SH-SY5Y (cell line): ENCODE measurements around the gene GSG1L.

Source experiments
- GATA2 ChIP-seq: IDR thresholded peaks from 2 replicates; pipeline ENCODE4 v1.6.1; 2011; ENCODE audit warnings: mild to moderate bottlenecking, low read depth, low read length
- GATA3 ChIP-seq: IDR thresholded peaks from 2 replicates; pipeline ENCODE4 v1.6.1; 2011; ENCODE audit warnings: low read depth, mild to moderate bottlenecking, low read length, moderate library complexity

The GSG1L gene

GRCh38 chr16:27789595-27790241 lies 273.8 kb downstream of the GSG1L start:
- TF ChIP-seq GATA2, result no peak
- TF ChIP-seq GATA3, result no peak

GRCh38 chr16:27789150-27789549 lies 274.4 kb downstream of the GSG1L start:
- TF ChIP-seq GATA2 (no peak), GATA3 (no peak)

- TF ChIP-seq GATA2, result no peak
- TF ChIP-seq GATA3, result no peak
Measured at GRCh38 chr16:27787665-27788064, 275.8 kb downstream of the GSG1L start.

GRCh38 chr16:27786923-27787625 lies 276.4 kb downstream of the GSG1L start:
- no peak for TF ChIP-seq GATA3
- TF ChIP-seq GATA2, result no peak

GRCh38 chr16:27786221-27786922 lies 277.1 kb downstream of the GSG1L start:
- no peak for TF ChIP-seq GATA2
- TF ChIP-seq GATA3, result no peak

GRCh38 chr16:27785307-27785678 lies 278.2 kb downstream of the GSG1L start:
- no peak for TF ChIP-seq GATA2
- no peak for TF ChIP-seq GATA3

GRCh38 chr16:27784351-27785306 lies 278.9 kb downstream of the GSG1L start:
- TF ChIP-seq GATA3 (no peak), GATA2 (no peak)

- TF ChIP-seq GATA2 (no peak), GATA3 (no peak)
Measured at GRCh38 chr16:27781981-27782880, 281.3 kb downstream of the GSG1L start.

- TF ChIP-seq GATA3 (no peak), GATA2 (no peak)
Measured at GRCh38 chr16:27781195-27781524, 282.4 kb downstream of the GSG1L start.

- TF ChIP-seq GATA2 (no peak), GATA3 (no peak)
Measured at GRCh38 chr16:27780468-27781194, 282.9 kb downstream of the GSG1L start.

GRCh38 chr16:27779641-27780164 lies 283.8 kb downstream of the GSG1L start:
- TF ChIP-seq GATA2, result peak; percentile 99
- TF ChIP-seq GATA3, result no peak

GRCh38 chr16:27778926-27779570 lies 284.5 kb downstream of the GSG1L start:
- TF ChIP-seq GATA2, result no peak
- TF ChIP-seq GATA3, result no peak
